Nucleus accumbens (tissue), 56 donors: ENCODE data around the gene COL27A1.

Experiments used
- DNase-seq, 56 donors: peaks; one replicate each; lab custom pipeline; 2025; lab: John Stamatoyannopoulos, UW

The COL27A1 gene

GRCh38 chr9:114165407-114166102 is 10.2 kb downstream of the COL27A1 start:
- DNase-seq: no peak

- DNase-seq: no peak
Measured at GRCh38 chr9:114166103-114166470, 10.8 kb downstream of the COL27A1 start.

- no peak for DNase-seq
Measured at GRCh38 chr9:114166614-114167572, 11.6 kb downstream of the COL27A1 start.

- no peak for DNase-seq
Measured at GRCh38 chr9:114167591-114168091, 12.3 kb downstream of the COL27A1 start.

- DNase-seq: no peak
Measured at GRCh38 chr9:114168281-114169028, 13.1 kb downstream of the COL27A1 start.

GRCh38 chr9:114169029-114169951 is 14.0 kb downstream of the COL27A1 start:
- DNase-seq: no peak

GRCh38 chr9:114169952-114170770 is 14.8 kb downstream of the COL27A1 start:
- no peak for DNase-seq

GRCh38 chr9:114170771-114171461 is 15.6 kb downstream of the COL27A1 start:
- no peak for DNase-seq

GRCh38 chr9:114171500-114171899 is 16.2 kb downstream of the COL27A1 start:
- DNase-seq: no peak

- DNase-seq: no peak
Measured at GRCh38 chr9:114172981-114173833, 17.9 kb downstream of the COL27A1 start.

- DNase-seq: no peak
Measured at GRCh38 chr9:114174557-114174875, 19.2 kb downstream of the COL27A1 start.

GRCh38 chr9:114174876-114175771 is 19.8 kb downstream of the COL27A1 start:
- peak in 41 of 56 donors; percentile 7 to 76 (median 38) for DNase-seq

GRCh38 chr9:114176624-114177291 is 21.4 kb downstream of the COL27A1 start:
- DNase-seq: peak in 1 of 56 donors; percentile 4

GRCh38 chr9:114177423-114178064 is 22.2 kb downstream of the COL27A1 start:
- DNase-seq: peak in 2 of 56 donors; percentile 10 to 19

- no peak for DNase-seq
Measured at GRCh38 chr9:114178076-114178475, 22.7 kb downstream of the COL27A1 start.
